ENCODE data around the gene FRMD4A. TPM values are rescaled to one million over a fixed set of nuclear protein-coding genes. Genes with fewer than 3 reads are reported as not detected.

Gene FRMD4A
- total RNA-seq, 4 donors from 2014 or later, result 5.6 to 34.1 (median 19.4) TPM

GRCh38 chr10:14374745-14375445 is 44.2 kb upstream of the FRMD4A start:
- Histone ChIP-seq H3K36me3 (no peaks in the 10 kb centered on the region), H3K9me3 (no peaks in the 10 kb centered on the region), H3K4me3 (no peak overlapping the region), H3K27me3 (no peaks in the 10 kb centered on the region), H3K27ac (no peak overlapping the region), H3K4me1 (no peaks in the 10 kb centered on the region)
- TF ChIP-seq CTCF (IDR thresholded peaks at IDR 0.05) (no peak), POLR2A (IDR thresholded peaks at IDR 0.05) (no peak)
- no peak for DNase-seq
- intact Hi-C loops (cut with DNase I; ENCODE audit: low total_unique reads), result no loop called here

- no peaks in the 10 kb centered on the region for H3K27me3 ChIP-seq
- H3K4me3 ChIP-seq, result no peak overlapping the region
- DNase-seq, result no peak
- H3K9me3 ChIP-seq, result no peaks in the 10 kb centered on the region
- no peaks in the 10 kb centered on the region for H3K4me1 ChIP-seq
- intact Hi-C loops (cut with DNase I; ENCODE audit: low total_unique reads), result no loop called here
- no peak overlapping the region for H3K27ac ChIP-seq
- no peak for TF ChIP-seq CTCF (IDR thresholded peaks at IDR 0.05)
- TF ChIP-seq POLR2A (IDR thresholded peaks at IDR 0.05), result no peak
- H3K36me3 ChIP-seq, result no peaks in the 10 kb centered on the region
Observed at GRCh38 chr10:14372606-14373005, 41.9 kb upstream of the FRMD4A start.

GRCh38 chr10:14371581-14371980 is 40.9 kb upstream of the FRMD4A start:
- Histone ChIP-seq H3K4me1 (no peaks in the 10 kb centered on the region), H3K27ac (no peak overlapping the region), H3K36me3 (no peaks in the 10 kb centered on the region), H3K27me3 (no peaks in the 10 kb centered on the region), H3K9me3 (no peaks in the 10 kb centered on the region), H3K4me3 (no peak overlapping the region)
- intact Hi-C loops (cut with DNase I; ENCODE audit: low total_unique reads), result no loop called here
- no peak for DNase-seq
- TF ChIP-seq CTCF (IDR thresholded peaks at IDR 0.05), result no peak

- no peak for TF ChIP-seq CTCF (IDR thresholded peaks at IDR 0.05)
- no peak for TF ChIP-seq POLR2A (IDR thresholded peaks at IDR 0.05)
- Histone ChIP-seq H3K27me3 (no peaks in the 10 kb centered on the region), H3K27ac (no peak overlapping the region), H3K36me3 (no peaks in the 10 kb centered on the region), H3K4me3 (no peak overlapping the region), H3K4me1 (no peaks in the 10 kb centered on the region), H3K9me3 (no peaks in the 10 kb centered on the region)
- no peak for DNase-seq
- intact Hi-C loops (cut with DNase I; ENCODE audit: low total_unique reads), result no loop called here
Observed at GRCh38 chr10:14370894-14371293, 40.2 kb upstream of the FRMD4A start.

GRCh38 chr10:14369906-14370305 is 39.2 kb upstream of the FRMD4A start:
- DNase-seq, result no peak
- Histone ChIP-seq H3K36me3 (no peaks in the 10 kb centered on the region), H3K4me1 (no peaks in the 10 kb centered on the region), H3K27me3 (no peaks in the 10 kb centered on the region), H3K9me3 (no peaks in the 10 kb centered on the region), H3K27ac (no peak overlapping the region), H3K4me3 (no peak overlapping the region)
- intact Hi-C loops (cut with DNase I; ENCODE audit: low total_unique reads), result no loop called here
- no peak for TF ChIP-seq CTCF (IDR thresholded peaks at IDR 0.05)

Data from uterus (tissue), 4 donors.